Measurements from ENCODE around the gene PRR5L.

PRR5L gene

GRCh38 chr11:36274414-36274813 lies 21.7 kb upstream of the PRR5L start:
- H3K9me3 ChIP-seq (replicated peaks; ENCODE audit: insufficient read depth, low read length): no peaks in the 10 kb centered on the region
- no peak overlapping the region for H3K4me3 ChIP-seq (ENCODE audit: low read length)
- no peaks in the 10 kb centered on the region for H3K4me1 ChIP-seq (ENCODE audit: low read length)
- H3K9me2 ChIP-seq (replicated peaks; ENCODE audit: insufficient read depth, low read length): no peaks in the 10 kb centered on the region
- H2AFZ ChIP-seq (ENCODE audit: low read length): no peak overlapping the region
- TF ChIP-seq EZH2phosphoT487 (IDR thresholded peaks at IDR 0.05; ENCODE audit: low read length) (no peak), CTCF (IDR thresholded peaks at IDR 0.05; ENCODE audit: low read length) (no peak), EZH2 (optimal IDR thresholded peaks at IDR 0.05; ENCODE audit: low read depth, low read length) (no peak)
- H3K27ac ChIP-seq (ENCODE audit: low read length): no peak overlapping the region
- no peak overlapping the region for H3K9ac ChIP-seq (ENCODE audit: low read length)
- H3K79me2 ChIP-seq (ENCODE audit: low read length): no peaks in the 10 kb centered on the region
- no peaks in the 10 kb centered on the region for H3F3A ChIP-seq (ENCODE audit: insufficient read depth, low read length)
- H4K20me1 ChIP-seq (ENCODE audit: insufficient read depth, low read length): no peaks in the 10 kb centered on the region
- H3K36me3 ChIP-seq (replicated peaks; ENCODE audit: insufficient read depth, low read length): no peaks in the 10 kb centered on the region
- no peaks in the 10 kb centered on the region for H3K27me3 ChIP-seq (replicated peaks; ENCODE audit: insufficient read depth, low read length)
- no peak overlapping the region for H3K4me2 ChIP-seq (ENCODE audit: low read depth, low read length)
- no peak for DNase-seq

DNA sequence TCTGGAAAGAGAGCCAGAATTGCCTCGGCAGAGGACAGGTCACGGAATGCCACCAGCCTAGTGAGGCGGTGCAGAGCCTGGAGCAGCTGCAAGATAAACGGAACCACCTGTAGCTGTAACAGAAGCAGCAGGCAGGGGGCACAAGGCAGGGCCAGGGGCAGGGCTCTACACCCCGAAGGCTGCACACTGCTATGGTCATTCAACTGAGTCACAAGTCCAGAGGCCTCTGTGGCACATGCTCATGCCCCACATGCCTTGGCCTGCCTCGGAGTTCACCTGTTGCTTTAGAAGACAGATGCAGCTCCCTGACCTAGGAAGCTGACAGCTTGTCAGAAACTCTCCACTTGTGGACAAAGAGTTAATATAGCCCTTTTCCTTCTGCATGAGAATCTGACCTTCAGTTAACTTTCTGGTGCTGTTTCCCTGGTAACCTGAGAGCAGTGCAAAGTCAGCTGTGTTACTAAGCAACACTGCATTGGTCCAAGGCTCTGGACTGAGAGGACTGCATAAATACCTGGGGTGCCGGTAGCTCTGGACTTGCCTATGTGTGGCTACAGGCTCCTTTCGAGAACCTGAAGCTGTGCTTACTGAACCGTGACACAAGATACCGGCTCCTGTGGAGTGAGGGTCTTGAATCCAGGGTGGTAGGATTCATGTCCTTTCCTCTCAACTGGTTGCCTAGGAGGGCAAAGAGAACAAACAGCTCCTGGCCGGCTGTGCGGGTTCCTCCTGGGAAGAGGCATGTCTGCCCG lies 17.4 kb upstream of the PRR5L start:
- H3K4me1 ChIP-seq (ENCODE audit: low read length): no peaks in the 10 kb centered on the region
- H2AFZ ChIP-seq (ENCODE audit: low read length): no peak overlapping the region
- H3K9me2 ChIP-seq (replicated peaks; ENCODE audit: insufficient read depth, low read length): no peaks in the 10 kb centered on the region
- H3K36me3 ChIP-seq (replicated peaks; ENCODE audit: insufficient read depth, low read length): no peaks in the 10 kb centered on the region
- H3K9ac ChIP-seq (ENCODE audit: low read length): no peak overlapping the region
- no peak overlapping the region for H3K27ac ChIP-seq (ENCODE audit: low read length)
- no peak for DNase-seq
- no peak overlapping the region for H3K4me3 ChIP-seq (ENCODE audit: low read length)
- H3K27me3 ChIP-seq (replicated peaks; ENCODE audit: insufficient read depth, low read length): no peaks in the 10 kb centered on the region
- H3K9me3 ChIP-seq (replicated peaks; ENCODE audit: insufficient read depth, low read length): no peaks in the 10 kb centered on the region
- no peaks in the 10 kb centered on the region for H3F3A ChIP-seq (ENCODE audit: insufficient read depth, low read length)
- H3K4me2 ChIP-seq (ENCODE audit: low read depth, low read length): no peak overlapping the region
- peaks cover 22% of the 10 kb centered on the region for H3K79me2 ChIP-seq (ENCODE audit: low read length)
- no peaks in the 10 kb centered on the region for H4K20me1 ChIP-seq (ENCODE audit: insufficient read depth, low read length)
- TF ChIP-seq CTCF (IDR thresholded peaks at IDR 0.05; ENCODE audit: low read length): no peak
- no peak for TF ChIP-seq EZH2 (optimal IDR thresholded peaks at IDR 0.05; ENCODE audit: low read depth, low read length)
- TF ChIP-seq EZH2phosphoT487 (IDR thresholded peaks at IDR 0.05; ENCODE audit: low read length): no peak

- no peaks in the 10 kb centered on the region for H3K4me1 ChIP-seq (ENCODE audit: low read length)
- H3K9ac ChIP-seq (ENCODE audit: low read length): no peak overlapping the region
- H2AFZ ChIP-seq (ENCODE audit: low read length): no peak overlapping the region
- no peaks in the 10 kb centered on the region for H3F3A ChIP-seq (ENCODE audit: insufficient read depth, low read length)
- no peaks in the 10 kb centered on the region; the same call in 1 of the 2 replicates for H4K20me1 ChIP-seq (ENCODE audit: insufficient read depth, low read length)
- no peaks in the 10 kb centered on the region for H3K36me3 ChIP-seq (replicated peaks; ENCODE audit: insufficient read depth, low read length)
- H3K27ac ChIP-seq (ENCODE audit: low read length): no peak overlapping the region
- no peak for TF ChIP-seq EZH2 (optimal IDR thresholded peaks at IDR 0.05; ENCODE audit: low read depth, low read length)
- TF ChIP-seq CTCF (IDR thresholded peaks at IDR 0.05; ENCODE audit: low read length): no peak
- no peak for TF ChIP-seq EZH2phosphoT487 (IDR thresholded peaks at IDR 0.05; ENCODE audit: low read length)
- H3K9me3 ChIP-seq (replicated peaks; ENCODE audit: insufficient read depth, low read length): no peaks in the 10 kb centered on the region
- DNase-seq: no peak
- H3K4me3 ChIP-seq (ENCODE audit: low read length): no peak overlapping the region
- H3K4me2 ChIP-seq (ENCODE audit: low read depth, low read length): no peak overlapping the region
- H3K27me3 ChIP-seq (replicated peaks; ENCODE audit: insufficient read depth, low read length): no peaks in the 10 kb centered on the region
- peaks cover 35% of the 10 kb centered on the region for H3K79me2 ChIP-seq (ENCODE audit: low read length)
- H3K9me2 ChIP-seq (replicated peaks; ENCODE audit: insufficient read depth, low read length): no peaks in the 10 kb centered on the region
Observed at GRCh38 chr11:36280531-36280930, 15.6 kb upstream of the PRR5L start.

All from MM.1S (cell line).